ENCODE results near the gene SOX18. TPM values are rescaled to one million over a fixed set of nuclear protein-coding genes. Genes with fewer than 3 reads are reported as not detected.

Gene SOX18
- total and polyA plus RNA-seq, 2 of the 13 experiments (the other 11 are each of a cell fraction or from before 2014, with no cell fraction given), result 1.6 to 1.9 TPM

DNA sequence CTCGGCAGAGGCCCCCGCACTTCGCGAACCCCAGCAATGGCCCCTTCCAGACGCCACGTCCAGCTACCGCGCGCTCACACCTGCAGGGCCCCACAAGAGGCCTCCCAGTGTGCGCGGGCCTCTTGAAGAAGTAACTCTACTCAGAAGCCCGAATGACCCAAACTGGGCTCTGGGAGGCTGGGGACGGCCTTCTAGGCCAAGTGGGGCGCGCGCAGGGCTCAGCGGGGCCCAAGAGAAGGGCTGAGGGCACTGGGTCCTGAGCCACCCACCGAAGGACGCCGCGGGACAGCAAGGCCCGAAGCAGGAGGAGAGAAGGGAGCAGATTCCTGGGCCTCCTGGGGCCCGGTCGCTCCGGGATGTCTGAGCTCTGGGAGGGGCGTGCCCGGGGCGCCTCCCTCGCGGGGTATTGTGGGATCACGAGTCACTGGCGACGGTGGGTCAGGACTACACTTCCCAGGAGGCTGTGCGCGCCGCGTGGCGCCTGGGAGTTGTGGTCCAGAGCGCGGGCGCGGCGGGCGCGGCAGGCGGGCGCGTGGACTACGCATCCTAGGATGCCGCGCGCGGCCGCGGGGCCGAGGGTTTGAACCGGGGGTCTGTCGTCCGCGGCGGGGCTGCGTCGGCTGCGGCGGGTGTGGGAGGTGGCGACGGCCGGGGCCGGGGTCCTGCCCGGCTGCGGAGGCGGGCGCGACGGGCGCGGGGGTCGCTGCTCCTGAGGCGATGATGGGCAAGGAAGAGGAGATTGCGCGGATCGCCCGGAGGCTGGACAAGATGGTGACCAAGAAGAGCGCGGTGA lies 13.4 kb upstream of the SOX18 start, which contains the start of gene TCEA2 (continued):
- TF ChIP-seq ZNF547 (CRISPR knock-in tag; IDR thresholded peaks at IDR 0.05), result no peak; the same call in none of the 2 replicates
- TF ChIP-seq NFE2L1 (CRISPR knock-in tag; IDR thresholded peaks at IDR 0.05; ENCODE audit: borderline replicate concordance), result peak; percentile 91
- TF ChIP-seq RORA (CRISPR knock-in tag; IDR thresholded peaks at IDR 0.05), result no peak
- no peak; the same call in 1 of the 2 replicates for TF ChIP-seq HMG20B (CRISPR knock-in tag; conservative IDR thresholded peaks at IDR 0.05)
- no peak for TF ChIP-seq ZNF101 (CRISPR knock-in tag; IDR thresholded peaks at IDR 0.05; ENCODE audit: borderline replicate concordance, low read depth)
- TF ChIP-seq KDM4B (CRISPR knock-in tag; IDR thresholded peaks at IDR 0.05), result peak; percentile 28
- TF ChIP-seq ZNF674 (CRISPR knock-in tag; IDR thresholded peaks at IDR 0.05; ENCODE audit: low read depth), result peak; percentile 98
- TF ChIP-seq, protein P1, sequence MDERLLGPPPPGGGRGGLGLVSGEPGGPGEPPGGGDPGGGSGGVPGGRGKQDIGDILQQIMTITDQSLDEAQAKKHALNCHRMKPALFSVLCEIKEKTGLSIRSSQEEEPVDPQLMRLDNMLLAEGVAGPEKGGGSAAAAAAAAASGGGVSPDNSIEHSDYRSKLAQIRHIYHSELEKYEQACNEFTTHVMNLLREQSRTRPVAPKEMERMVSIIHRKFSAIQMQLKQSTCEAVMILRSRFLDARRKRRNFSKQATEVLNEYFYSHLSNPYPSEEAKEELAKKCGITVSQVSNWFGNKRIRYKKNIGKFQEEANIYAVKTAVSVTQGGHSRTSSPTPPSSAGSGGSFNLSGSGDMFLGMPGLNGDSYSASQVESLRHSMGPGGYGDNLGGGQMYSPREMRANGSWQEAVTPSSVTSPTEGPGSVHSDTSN (CRISPR knock-in tag; IDR thresholded peaks at IDR 0.05), result no peak
- no peak for TF ChIP-seq RFX1 (IDR thresholded peaks at IDR 0.05)
- TF ChIP-seq NCOA1 (CRISPR knock-in tag; IDR thresholded peaks at IDR 0.05), result peak; percentile 85
- no peak for TF ChIP-seq ZNF878 (CRISPR knock-in tag; IDR thresholded peaks at IDR 0.05)
- peak; percentile 59; the same call in 1 of the 2 replicates for TF ChIP-seq SIN3B (IDR thresholded peaks at IDR 0.05; ENCODE audit: low read length)
- peak; percentile 96; the same call in 1 of the 2 replicates for TF ChIP-seq SMAD1 (CRISPR knock-in tag; IDR thresholded peaks at IDR 0.05; ENCODE audit: borderline replicate concordance, low read depth)
- 0 out of 2 replicates have a peak, but pooled peaks have one; percentile 89 for TF ChIP-seq ZNF484 (CRISPR knock-in tag; IDR thresholded peaks at IDR 0.05; ENCODE audit: borderline replicate concordance, low read depth)
- TF ChIP-seq ZFP37 (CRISPR knock-in tag; IDR thresholded peaks at IDR 0.05; ENCODE audit: borderline replicate concordance), result no peak
- no peak for TF ChIP-seq ZSCAN29 (CRISPR knock-in tag; conservative IDR thresholded peaks at IDR 0.05)
- peak; percentile 63; the same call in 1 of the 2 replicates for TF ChIP-seq ZBTB21 (CRISPR knock-in tag; IDR thresholded peaks at IDR 0.05)
- no peak for TF ChIP-seq EZH2 (conservative IDR thresholded peaks at IDR 0.05; ENCODE audit: low read depth, low read length)
- TF ChIP-seq, protein P2, sequence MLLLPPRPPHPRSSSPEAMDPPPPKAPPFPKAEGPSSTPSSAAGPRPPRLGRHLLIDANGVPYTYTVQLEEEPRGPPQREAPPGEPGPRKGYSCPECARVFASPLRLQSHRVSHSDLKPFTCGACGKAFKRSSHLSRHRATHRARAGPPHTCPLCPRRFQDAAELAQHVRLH (CRISPR knock-in tag; IDR thresholded peaks at IDR 0.05; ENCODE audit: borderline replicate concordance, low read depth), result peak; percentile 91; the same call in 1 of the 2 replicates
- peak; percentile 40; the same call in 1 of the 2 replicates for TF ChIP-seq RAD21 (CRISPR knock-in tag; IDR thresholded peaks at IDR 0.05)
- no peak for TF ChIP-seq ZNF34 (CRISPR knock-in tag; IDR thresholded peaks at IDR 0.05; ENCODE audit: borderline replicate concordance)
- TF ChIP-seq, protein P3, sequence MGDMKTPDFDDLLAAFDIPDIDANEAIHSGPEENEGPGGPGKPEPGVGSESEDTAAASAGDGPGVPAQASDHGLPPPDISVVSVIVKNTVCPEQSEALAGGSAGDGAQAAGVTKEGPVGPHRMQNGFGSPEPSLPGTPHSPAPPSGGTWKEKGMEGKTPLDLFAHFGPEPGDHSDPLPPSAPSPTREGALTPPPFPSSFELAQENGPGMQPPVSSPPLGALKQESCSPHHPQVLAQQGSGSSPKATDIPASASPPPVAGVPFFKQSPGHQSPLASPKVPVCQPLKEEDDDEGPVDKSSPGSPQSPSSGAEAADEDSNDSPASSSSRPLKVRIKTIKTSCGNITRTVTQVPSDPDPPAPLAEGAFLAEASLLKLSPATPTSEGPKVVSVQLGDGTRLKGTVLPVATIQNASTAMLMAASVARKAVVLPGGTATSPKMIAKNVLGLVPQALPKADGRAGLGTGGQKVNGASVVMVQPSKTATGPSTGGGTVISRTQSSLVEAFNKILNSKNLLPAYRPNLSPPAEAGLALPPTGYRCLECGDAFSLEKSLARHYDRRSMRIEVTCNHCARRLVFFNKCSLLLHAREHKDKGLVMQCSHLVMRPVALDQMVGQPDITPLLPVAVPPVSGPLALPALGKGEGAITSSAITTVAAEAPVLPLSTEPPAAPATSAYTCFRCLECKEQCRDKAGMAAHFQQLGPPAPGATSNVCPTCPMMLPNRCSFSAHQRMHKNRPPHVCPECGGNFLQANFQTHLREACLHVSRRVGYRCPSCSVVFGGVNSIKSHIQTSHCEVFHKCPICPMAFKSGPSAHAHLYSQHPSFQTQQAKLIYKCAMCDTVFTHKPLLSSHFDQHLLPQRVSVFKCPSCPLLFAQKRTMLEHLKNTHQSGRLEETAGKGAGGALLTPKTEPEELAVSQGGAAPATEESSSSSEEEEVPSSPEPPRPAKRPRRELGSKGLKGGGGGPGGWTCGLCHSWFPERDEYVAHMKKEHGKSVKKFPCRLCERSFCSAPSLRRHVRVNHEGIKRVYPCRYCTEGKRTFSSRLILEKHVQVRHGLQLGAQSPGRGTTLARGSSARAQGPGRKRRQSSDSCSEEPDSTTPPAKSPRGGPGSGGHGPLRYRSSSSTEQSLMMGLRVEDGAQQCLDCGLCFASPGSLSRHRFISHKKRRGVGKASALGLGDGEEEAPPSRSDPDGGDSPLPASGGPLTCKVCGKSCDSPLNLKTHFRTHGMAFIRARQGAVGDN (CRISPR knock-in tag; IDR thresholded peaks at IDR 0.05), result peak; percentile 96
- TF ChIP-seq ZNF546 (CRISPR knock-in tag; conservative IDR thresholded peaks at IDR 0.05), result peak; percentile 76
- TF ChIP-seq, protein P4, sequence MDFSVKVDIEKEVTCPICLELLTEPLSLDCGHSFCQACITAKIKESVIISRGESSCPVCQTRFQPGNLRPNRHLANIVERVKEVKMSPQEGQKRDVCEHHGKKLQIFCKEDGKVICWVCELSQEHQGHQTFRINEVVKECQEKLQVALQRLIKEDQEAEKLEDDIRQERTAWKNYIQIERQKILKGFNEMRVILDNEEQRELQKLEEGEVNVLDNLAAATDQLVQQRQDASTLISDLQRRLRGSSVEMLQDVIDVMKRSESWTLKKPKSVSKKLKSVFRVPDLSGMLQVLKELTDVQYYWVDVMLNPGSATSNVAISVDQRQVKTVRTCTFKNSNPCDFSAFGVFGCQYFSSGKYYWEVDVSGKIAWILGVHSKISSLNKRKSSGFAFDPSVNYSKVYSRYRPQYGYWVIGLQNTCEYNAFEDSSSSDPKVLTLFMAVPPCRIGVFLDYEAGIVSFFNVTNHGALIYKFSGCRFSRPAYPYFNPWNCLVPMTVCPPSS (IDR thresholded peaks at IDR 0.05), result no peak

All from HepG2 (cell line).